Activated T-helper 1 cell treated with anti-CD3 and anti-CD28 coated beads, Interleukin-12 subunit alpha, Interleukin-12 subunit beta, Interleukin-2, Interleukin-4 antibody, amounts not matched to agents 30 ng/mL and 10 ng/mL and 1 ng/mL, durations not matched to agents 14 hours and 24 hours and 36 hours (primary cell): Measurements from ENCODE around the gene C10orf95. TPM values are rescaled to one million over a fixed set of nuclear protein-coding genes. Genes with fewer than 3 reads are reported as not detected.

ENCODE experiments used
- DNase-seq: peaks from one replicate; pipeline ENCODE4 v3.0.0; 2021; ENCODE audit warnings: low spot score
- H3K27ac Mint-ChIP-seq: one replicate; pipeline ENCODE4 v1.8.0; 2021; ENCODE audit warnings: mild to moderate bottlenecking, mixed read lengths
- H3K27me3 Mint-ChIP-seq: one replicate; pipeline ENCODE4 v1.8.0; 2022; ENCODE audit warnings: mild to moderate bottlenecking, moderate library complexity, mixed read lengths; ENCODE audit not compliant: insufficient read depth
- H3K36me3 Mint-ChIP-seq: one replicate; pipeline ENCODE4 v1.8.0; 2021; ENCODE audit warnings: low read depth, mixed read lengths
- H3K4me1 Mint-ChIP-seq: one replicate; pipeline ENCODE4 v1.8.0; 2021; ENCODE audit warnings: low read depth, mixed read lengths
- H3K4me3 Mint-ChIP-seq: one replicate; pipeline ENCODE4 v1.8.0; 2021; ENCODE audit warnings: mild to moderate bottlenecking, moderate library complexity, mixed read lengths
- H3K9me3 Mint-ChIP-seq: one replicate; pipeline ENCODE4 v1.8.0; 2021; ENCODE audit warnings: mixed read lengths
- intact Hi-C: fragments of 100-400 bp; cut with micrococcal nuclease; formaldehyde crosslinking; loops from one replicate; pipeline ENCODE4 v1.15.1; 2024
- total RNA-seq: library from RNA; stranded (reverse); gene quantifications from 2 replicates; pipeline ENCODE4 v1.2.3, GENCODE V29; 2022

Gene C10orf95
- total RNA-seq, 1 donor from 2014 or later: 0.29 TPM

DNA sequence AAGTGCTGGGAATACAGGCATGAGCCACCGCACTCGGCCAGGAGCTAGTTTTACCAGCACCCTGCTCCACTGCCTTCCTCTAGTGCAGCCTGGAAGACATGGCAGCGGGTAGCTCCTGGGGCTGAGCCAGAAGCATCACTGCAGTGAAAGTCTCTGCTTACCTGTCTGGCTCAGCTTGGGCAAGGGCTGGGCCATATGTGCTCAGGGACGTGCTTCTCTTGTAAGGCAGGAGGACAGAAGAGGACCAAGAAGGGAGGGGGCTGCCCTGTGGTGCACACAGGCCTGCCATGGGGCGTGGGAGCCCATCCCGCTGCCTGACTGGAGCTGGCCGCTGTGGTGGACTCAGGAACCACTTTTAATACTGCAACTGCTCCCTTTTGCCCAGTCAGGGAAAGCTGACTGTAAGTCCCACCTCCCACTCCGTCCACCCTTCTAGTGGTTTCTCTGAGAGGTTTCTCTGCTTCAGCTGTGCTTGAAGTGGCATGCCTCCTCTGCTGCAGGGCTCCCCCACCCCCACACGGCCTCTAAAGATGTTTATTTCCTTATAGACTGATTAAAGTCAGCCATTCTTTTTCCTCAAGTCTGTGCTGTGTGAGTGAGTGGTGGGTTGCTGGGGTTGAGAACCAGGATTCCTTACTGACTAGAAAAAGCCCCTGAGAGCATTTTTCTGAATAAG, 25.3 kb upstream of the C10orf95 start:
- H3K4me3 Mint-ChIP-seq: no peak overlapping the region
- H3K27ac Mint-ChIP-seq: no peak overlapping the region
- no peaks in the 10 kb centered on the region for H3K9me3 Mint-ChIP-seq
- intact Hi-C loops: no loop called here
- peaks cover 17% of the 10 kb centered on the region for H3K36me3 Mint-ChIP-seq
- DNase-seq: no peak
- peaks cover 15% of the 10 kb centered on the region for H3K4me1 Mint-ChIP-seq
- H3K27me3 Mint-ChIP-seq: no peaks in the 10 kb centered on the region

GRCh38 chr10:102475451-102476040, 24.2 kb upstream of the C10orf95 start:
- Mint-ChIP-seq H3K27me3 (no peaks in the 10 kb centered on the region), H3K36me3 (peaks cover 12% of the 10 kb centered on the region), H3K4me3 (no peak overlapping the region), H3K9me3 (no peaks in the 10 kb centered on the region), H3K27ac (no peak overlapping the region), H3K4me1 (peaks cover 15% of the 10 kb centered on the region)
- intact Hi-C loops: no loop called here
- no peak for DNase-seq

- no peaks in the 10 kb centered on the region for H3K27me3 Mint-ChIP-seq
- H3K4me1 Mint-ChIP-seq: peaks cover 14% of the 10 kb centered on the region
- peak overlapping the region; percentile 10 for H3K27ac Mint-ChIP-seq
- H3K4me3 Mint-ChIP-seq: no peak overlapping the region
- intact Hi-C loops: no loop called here
- peaks cover 6% of the 10 kb centered on the region for H3K36me3 Mint-ChIP-seq
- H3K9me3 Mint-ChIP-seq: no peaks in the 10 kb centered on the region
- no peak for DNase-seq
Measured at GRCh38 chr10:102473445-102474331, 22.3 kb upstream of the C10orf95 start.

- Mint-ChIP-seq H3K4me3 (no peak overlapping the region), H3K4me1 (peaks cover 13% of the 10 kb centered on the region), H3K36me3 (peaks cover 9% of the 10 kb centered on the region), H3K9me3 (no peaks in the 10 kb centered on the region), H3K27ac (no peak overlapping the region), H3K27me3 (no peaks in the 10 kb centered on the region)
- no peak for DNase-seq
- intact Hi-C loops: no loop called here
Measured at GRCh38 chr10:102470579-102471546, 19.5 kb upstream of the C10orf95 start.

DNA sequence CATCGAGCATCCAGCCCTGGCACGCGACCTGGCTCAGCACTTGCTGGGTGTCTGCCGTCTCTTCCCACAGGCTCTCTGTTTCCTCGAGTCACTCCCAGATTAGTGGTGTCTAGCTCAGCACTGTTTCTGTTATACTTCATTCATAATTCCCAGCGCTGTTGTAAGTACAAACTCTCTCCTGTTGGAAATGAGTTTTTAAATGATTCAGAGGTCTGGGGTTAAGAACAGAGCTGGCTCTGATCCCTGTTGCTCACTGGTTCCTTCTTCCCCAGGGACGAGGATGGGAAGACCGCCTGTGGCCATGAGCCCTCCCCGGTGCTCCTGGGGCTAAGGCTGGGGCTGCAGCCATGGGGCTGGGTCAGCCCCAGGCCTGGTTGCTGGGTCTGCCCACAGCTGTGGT, 17.3 kb upstream of the C10orf95 start:
- H3K4me3 Mint-ChIP-seq: no peak overlapping the region
- H3K27ac Mint-ChIP-seq: no peak overlapping the region
- H3K9me3 Mint-ChIP-seq: no peaks in the 10 kb centered on the region
- peaks cover 12% of the 10 kb centered on the region for H3K4me1 Mint-ChIP-seq
- no peak for DNase-seq
- no peaks in the 10 kb centered on the region for H3K27me3 Mint-ChIP-seq
- H3K36me3 Mint-ChIP-seq: peaks cover 6% of the 10 kb centered on the region
- intact Hi-C loops: no loop called here

DNA sequence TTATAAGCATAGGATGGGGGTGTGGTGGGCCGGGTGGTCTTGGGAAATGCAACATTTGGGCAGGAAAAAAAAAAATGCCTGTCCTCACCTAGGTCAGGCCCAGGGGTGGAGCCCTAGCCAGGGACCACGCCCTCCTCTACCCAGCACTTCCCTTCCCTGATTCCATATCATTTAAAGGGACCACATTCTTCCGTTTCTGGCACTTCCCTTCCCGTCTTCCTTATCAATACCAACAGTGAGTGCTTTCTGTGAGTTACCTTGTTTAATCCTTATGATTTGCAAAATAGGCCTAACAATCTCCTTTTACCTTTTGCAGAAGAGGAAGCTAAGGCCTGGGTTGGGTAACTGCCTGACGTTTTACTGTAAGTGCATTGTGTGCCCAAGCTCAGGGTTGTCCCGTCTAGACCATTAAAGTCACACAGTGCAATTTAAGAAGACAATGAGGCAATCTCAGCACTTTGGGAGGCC, 16.7 kb upstream of the C10orf95 start:
- intact Hi-C loops: no loop called here
- Mint-ChIP-seq H3K27me3 (no peaks in the 10 kb centered on the region), H3K27ac (no peak overlapping the region), H3K36me3 (peaks cover 5% of the 10 kb centered on the region), H3K4me1 (peaks cover 6% of the 10 kb centered on the region), H3K9me3 (no peaks in the 10 kb centered on the region), H3K4me3 (no peak overlapping the region)
- DNase-seq: no peak

GRCh38 chr10:102467318-102467717, 16.0 kb upstream of the C10orf95 start:
- no peak overlapping the region for H3K4me3 Mint-ChIP-seq
- intact Hi-C loops: no loop called here
- no peak overlapping the region for H3K27ac Mint-ChIP-seq

DNA sequence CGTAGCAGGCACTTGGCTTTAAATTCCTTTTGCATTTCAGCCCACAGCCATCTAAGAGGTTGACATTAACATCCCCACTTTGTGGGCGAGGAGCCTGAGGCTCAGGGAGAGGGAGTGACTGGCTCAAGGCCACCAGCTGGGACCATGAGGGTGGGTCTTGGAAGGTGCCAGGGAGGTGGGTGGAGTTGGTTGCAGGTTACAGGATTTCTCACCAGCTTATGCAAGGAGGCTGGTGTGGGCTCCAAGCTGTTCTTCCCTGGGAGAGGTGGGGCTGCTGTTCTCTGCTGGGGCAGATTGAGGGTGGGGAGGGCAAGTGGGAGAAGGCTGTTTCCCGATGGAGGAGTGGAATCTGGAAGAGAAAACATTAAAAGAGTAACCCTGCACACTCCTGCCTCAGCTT, 14.1 kb upstream of the C10orf95 start:
- Mint-ChIP-seq H3K36me3 (peaks cover 5% of the 10 kb centered on the region), H3K27me3 (peaks cover 1% of the 10 kb centered on the region), H3K4me1 (peaks cover 31% of the 10 kb centered on the region), H3K9me3 (no peaks in the 10 kb centered on the region), H3K4me3 (no peak overlapping the region), H3K27ac (no peak overlapping the region)
- intact Hi-C loops: no loop called here
- DNase-seq: no peak

More at GRCh38 chr10:102467318-102467717, 16.0 kb upstream of the C10orf95 start:
- Mint-ChIP-seq H3K36me3 (peaks cover 5% of the 10 kb centered on the region), H3K9me3 (no peaks in the 10 kb centered on the region), H3K4me1 (peaks cover 13% of the 10 kb centered on the region), H3K27me3 (no peaks in the 10 kb centered on the region)
- no peak for DNase-seq

GRCh38 chr10:102463983-102464382, 12.6 kb upstream of the C10orf95 start:
- intact Hi-C loops: no loop called here
- Mint-ChIP-seq H3K4me3 (no peak overlapping the region), H3K27me3 (peaks cover 1% of the 10 kb centered on the region), H3K36me3 (peaks cover 3% of the 10 kb centered on the region), H3K4me1 (peaks cover 26% of the 10 kb centered on the region), H3K27ac (no peak overlapping the region), H3K9me3 (no peaks in the 10 kb centered on the region)
- DNase-seq: no peak

GRCh38 chr10:102462512-102463054, 11.2 kb upstream of the C10orf95 start:
- DNase-seq: no peak
- Mint-ChIP-seq H3K4me1 (peaks cover 26% of the 10 kb centered on the region), H3K27me3 (peaks cover 1% of the 10 kb centered on the region), H3K9me3 (no peaks in the 10 kb centered on the region), H3K27ac (peak overlapping the region; percentile 6), H3K36me3 (peaks cover 5% of the 10 kb centered on the region), H3K4me3 (peak overlapping the region; percentile 94)
- intact Hi-C loops: no loop called here

GRCh38 chr10:102461187-102462054, 10.1 kb upstream of the C10orf95 start:
- peak overlapping the region; percentile 87 for H3K27ac Mint-ChIP-seq
- H3K27me3 Mint-ChIP-seq: peaks cover 1% of the 10 kb centered on the region
- H3K9me3 Mint-ChIP-seq: no peaks in the 10 kb centered on the region
- H3K4me1 Mint-ChIP-seq: peaks cover 26% of the 10 kb centered on the region
- peak; percentile 91 for DNase-seq
- peak overlapping the region; percentile 94 for H3K4me3 Mint-ChIP-seq
- intact Hi-C loops: loop anchor here (1.0 kb wide), 6 partner anchors 8 to 216 kb away; partner anchors contain the start of genes CUEDC2, GBF1 and SUFU
- H3K36me3 Mint-ChIP-seq: peaks cover 3% of the 10 kb centered on the region
